ENCODE data around the gene ITGA3. TPM values are rescaled to one million over a fixed set of nuclear protein-coding genes. Genes with fewer than 3 reads are reported as not detected.

ITGA3 gene
- total and polyA plus RNA-seq, 2 of the 13 experiments (the other 11 are each of a cell fraction or from before 2014, with no cell fraction given): 0.48 to 0.69 TPM

GRCh38 chr17:50094753-50095619 lies 39.1 kb downstream of the ITGA3 start, which contains the start of gene PDK2:
Gene PDK2, plus strand, starts transcription at chr17:50095351. Its CDS starts 85 bp downstream, at chr17:50095436.
- peaks cover 3 to 20% of the 10 kb centered on the region in 2 experiments; a peak in 4 of 5 replicates for H3K27me3 ChIP-seq (ENCODE audit: control insufficient read depth in 1 of 2, insufficient read depth in 2 of 2, low read length in 2 of 2)
- FAIRE-seq (peak; percentile 56), DNase-seq (ENCODE audit: low spot score) (peak; percentile 95), ATAC-seq (peak; percentile 96)
- peak within 1 kb of the TSS; percentile 84 to 88 (median 87) for H3K4me3 ChIP-seq (replicated peaks in 1 of 3; ENCODE audit: insufficient read depth in 1 of 3, low read depth in 2 of 3, low read length in 3 of 3)
- intact Hi-C loops (cut with micrococcal nuclease; ENCODE audit: unreplicated experiment) (loop anchor here (1.0 to 2.0 kb wide), 3 partner anchors 16 to 202 kb away; no protein-coding TSS in a partner anchor), in situ Hi-C loops (cut with HindIII; ENCODE audit: extremely low pct_ligation_motif_present, low pct_unique_long_range_greater_than_20kb) (no loop called here)
- WGBS (ENCODE audit: low lambda C conversion rate): under 1% methylated on average over 43 of the region's 68 CpGs
- POLR2A ChIA-PET: interaction anchor here (0.8 to 1.9 kb wide), 7 partner anchors 7 to 57 kb away, joined by 3 to 10 read pairs (median 4); no protein-coding TSS in a partner anchor
- H4K20me1 ChIP-seq (ENCODE audit: insufficient read depth, low read length): no peaks in the 10 kb centered on the region
- H3K36me3 ChIP-seq (replicated peaks in 1 of 2; ENCODE audit: control insufficient read depth in 1 of 2, insufficient read depth in 2 of 2, low read length in 2 of 2): peaks cover 0 to 4% of the 10 kb centered on the region in 2 experiments; a peak in 1 of 5 replicates
- H3K27ac ChIP-seq (ENCODE audit: extremely low read length, insufficient read depth, low read length): peak within 1 kb of the TSS; percentile 67
- peak within 1 kb of the TSS; percentile 95 for H2AFZ ChIP-seq (ENCODE audit: low read length)
- peak within 1 kb of the TSS; percentile 80 for H3K9ac ChIP-seq (ENCODE audit: insufficient read depth, low read depth, low read length)
- peak within 1 kb of the TSS; percentile 100 for H3K4me2 ChIP-seq (ENCODE audit: low read depth, low read length)
- CTCF ChIA-PET (ENCODE audit: low intra/inter-chr PET ratio, low total read pairs): interaction anchor here (1.1 to 2.1 kb wide), 7 partner anchors 16 to 202 kb away, joined by 3 to 15 read pairs (median 6); partner anchors contain the start of gene PPP1R9B
- H3K9me3 ChIP-seq (ENCODE audit: low read length): no peaks in the 10 kb centered on the region
- H3K4me1 ChIP-seq (ENCODE audit: insufficient read depth, low read length): peaks cover 21% of the 10 kb centered on the region
- H3K79me2 ChIP-seq (ENCODE audit: insufficient read depth, low read length): peaks cover 6% of the 10 kb centered on the region
- no TSS peak for BruUV-seq (replicated peaks)
- TF ChIP-seq ZNF563 (CRISPR knock-in tag; IDR thresholded peaks at IDR 0.05): no peak; the same call in 1 of the 2 replicates
- TF ChIP-seq TOE1 (CRISPR knock-in tag; IDR thresholded peaks at IDR 0.05): 0 out of 2 replicates have a peak, but pooled peaks have one; percentile 66
- TF ChIP-seq CCDC6 (CRISPR knock-in tag; IDR thresholded peaks at IDR 0.05): no peak; the same call in 1 of the 2 replicates
- no peak; the same call in 1 of the 2 replicates for TF ChIP-seq CREB3 (CRISPR knock-in tag; IDR thresholded peaks at IDR 0.05)
- TF ChIP-seq NR0B2 (CRISPR knock-in tag; IDR thresholded peaks at IDR 0.05): no peak
- no peak for TF ChIP-seq DNMT3B (CRISPR knock-in tag; conservative IDR thresholded peaks at IDR 0.05)
- TF ChIP-seq SCMH1 (CRISPR knock-in tag; IDR thresholded peaks at IDR 0.05; ENCODE audit: borderline replicate concordance): no peak
- peak; percentile 89 for TF ChIP-seq RBFOX2 (IDR thresholded peaks at IDR 0.05; ENCODE audit: low read depth, low read length)
- peak; percentile 89 for TF ChIP-seq RAD51 (IDR thresholded peaks at IDR 0.05; ENCODE audit: borderline replicate concordance)
- TF ChIP-seq ZNF160 (CRISPR knock-in tag; IDR thresholded peaks at IDR 0.05): 0 out of 2 replicates have a peak, but pooled peaks have one; percentile 17
- TF ChIP-seq ZMYM4 (CRISPR knock-in tag; IDR thresholded peaks at IDR 0.05): peak; percentile 95
- peak; percentile 91 for TF ChIP-seq MNT (IDR thresholded peaks at IDR 0.05)
- TF ChIP-seq TBX2 (CRISPR knock-in tag; IDR thresholded peaks at IDR 0.05; ENCODE audit: borderline replicate concordance): peak; percentile 91
- TF ChIP-seq ZNF30 (CRISPR knock-in tag; IDR thresholded peaks at IDR 0.05): peak; percentile 89; the same call in 1 of the 2 replicates
- TF ChIP-seq DMAP1 (CRISPR knock-in tag; IDR thresholded peaks at IDR 0.05): peak; percentile 80
- TF ChIP-seq THAP11 (CRISPR knock-in tag; IDR thresholded peaks at IDR 0.05): peak; percentile 80
- TF ChIP-seq MIXL1 (CRISPR knock-in tag; IDR thresholded peaks at IDR 0.05): peak; percentile 66; the same call in 1 of the 2 replicates
- peak; percentile 17 for TF ChIP-seq MEF2D (CRISPR knock-in tag; IDR thresholded peaks at IDR 0.05)
- TF ChIP-seq ZNF362 (CRISPR knock-in tag; IDR thresholded peaks at IDR 0.05; ENCODE audit: borderline replicate concordance): no peak
